WTC11 (cell line): ENCODE data around the gene UNC119. TPM values are rescaled to one million over a fixed set of nuclear protein-coding genes. Genes with fewer than 3 reads are reported as not detected.

Source experiments
- ATAC-seq: fragments of 200-7000 bp; cut with Tn5 transposase; 2 replicates; pipeline ENCODE4 v1.10.0; 2021; ENCODE audit warnings: mild to moderate bottlenecking, moderate library complexity
- CTCF ChIA-PET: fragments of 300-600 bp; sonication (Branson Sonifier 250); formaldehyde crosslinking; loops from one replicate; lab custom pipeline; 2021; ENCODE audit warnings: antibody characterized with exemption; lab: Charles Lee
- POLR2A ChIA-PET: fragments of 350-600 bp; sonication (Branson Sonifier 250); formaldehyde crosslinking; loops from one replicate; lab custom pipeline; 2021; ENCODE audit warnings: antibody characterized with exemption; lab: Charles Lee
- DNase-seq: peaks from one replicate; pipeline ENCODE4 v3.0.0; 2021; ENCODE audit warnings: low spot score
- H3K27ac Mint-ChIP-seq: 2 replicates; pipeline ENCODE4 v1.8.0; 2021; ENCODE audit warnings: mixed read lengths
- H3K27me3 Mint-ChIP-seq: 2 replicates; pipeline ENCODE4 v1.8.0; 2021; ENCODE audit warnings: low read depth, mild to moderate bottlenecking, moderate library complexity, mixed read lengths
- H3K36me3 Mint-ChIP-seq: 2 replicates; pipeline ENCODE4 v1.8.0; 2021; ENCODE audit warnings: mixed read lengths
- H3K4me1 Mint-ChIP-seq: 2 replicates; pipeline ENCODE4 v1.8.0; 2022; ENCODE audit warnings: mixed read lengths
- H3K4me3 Mint-ChIP-seq: 2 replicates; pipeline ENCODE4 v1.8.0; 2021; ENCODE audit warnings: mild to moderate bottlenecking, moderate library complexity, mixed read lengths
- H3K9me3 Mint-ChIP-seq: 2 replicates; pipeline ENCODE4 v1.8.0; 2021; ENCODE audit warnings: mixed read lengths
- ARID4B ChIP-seq: sonication (generic); formaldehyde crosslinking; IDR thresholded peaks from 2 replicates; pipeline ENCODE4 v1.8.0; 2023; ENCODE audit warnings: missing genetic modification reagents, mild to moderate bottlenecking, borderline replicate concordance
- FOXJ3 ChIP-seq: sonication (generic); formaldehyde crosslinking; IDR thresholded peaks from 2 replicates; pipeline ENCODE4 v1.9.0; 2021; ENCODE audit warnings: missing genetic modification reagents, mild to moderate bottlenecking, borderline replicate concordance
- IRF2 ChIP-seq: sonication (generic); formaldehyde crosslinking; IDR thresholded peaks from 2 replicates; pipeline ENCODE4 v1.8.0; 2022; ENCODE audit warnings: low read depth, missing genetic modification reagents, borderline replicate concordance
- MLX ChIP-seq: sonication (generic); formaldehyde crosslinking; IDR thresholded peaks from 2 replicates; pipeline ENCODE4 v1.8.1; 2023; ENCODE audit warnings: mild to moderate bottlenecking, missing genetic modification reagents, moderate library complexity
- MXD4 ChIP-seq: fragments of 250-450 bp; sonication (Bioruptor Pico); IDR thresholded peaks from 2 replicates; pipeline ENCODE4 v1.8.0; 2021; ENCODE audit warnings: mild to moderate bottlenecking, moderate library complexity, borderline replicate concordance
- NFYB ChIP-seq: sonication (generic); formaldehyde crosslinking; conservative IDR thresholded peaks from 2 replicates; pipeline ENCODE4 v1.8.0; 2022; ENCODE audit warnings: low read depth, missing genetic modification reagents
- PRRX2 ChIP-seq: fragments of 250-450 bp; sonication (Bioruptor Pico); IDR thresholded peaks from 2 replicates; pipeline ENCODE4 v1.8.0; 2021; ENCODE audit warnings: mild to moderate bottlenecking
- RELA ChIP-seq: sonication (generic); formaldehyde crosslinking; IDR thresholded peaks from 2 replicates; pipeline ENCODE4 v1.8.1; 2022; ENCODE audit warnings: missing genetic modification reagents, mild to moderate bottlenecking, borderline replicate concordance
- SMAD3 ChIP-seq: sonication (generic); formaldehyde crosslinking; IDR thresholded peaks from 2 replicates; pipeline ENCODE4 v1.8.0; 2022; ENCODE audit warnings: missing genetic modification reagents, mild to moderate bottlenecking, borderline replicate concordance
- SP1 ChIP-seq: sonication (generic); formaldehyde crosslinking; conservative IDR thresholded peaks from 2 replicates; pipeline ENCODE4 v1.8.1; 2022; ENCODE audit warnings: missing genetic modification reagents
- USF2 ChIP-seq: sonication (generic); formaldehyde crosslinking; IDR thresholded peaks from 2 replicates; pipeline ENCODE4 v1.8.1; 2023; ENCODE audit warnings: mild to moderate bottlenecking, missing genetic modification reagents, moderate library complexity
- total RNA-seq: library from RNA; stranded (reverse); gene quantifications from 3 replicates; pipeline ENCODE4 v1.2.3, GENCODE V29; 2021
- TF ChIP-seq, protein P1 (sequence below): fragments of 250-450 bp; sonication (Bioruptor Pico); conservative IDR thresholded peaks from 2 replicates; pipeline ENCODE4 v1.9.0; 2021; ENCODE audit warnings: mild to moderate bottlenecking
- TF ChIP-seq, protein P2 (sequence below): sonication (generic); formaldehyde crosslinking; IDR thresholded peaks from 2 replicates; pipeline ENCODE4 v1.8.0; 2022; ENCODE audit warnings: mild to moderate bottlenecking, missing genetic modification reagents
- TF ChIP-seq, protein P3 (sequence below): fragments of 250-450 bp; sonication (Bioruptor Pico); IDR thresholded peaks from 2 replicates; pipeline ENCODE4 v1.9.0; 2021; ENCODE audit warnings: mild to moderate bottlenecking
- TF ChIP-seq, protein P4 (sequence below): sonication (generic); formaldehyde crosslinking; IDR thresholded peaks from 2 replicates; pipeline ENCODE4 v1.8.0; 2022; ENCODE audit warnings: mild to moderate bottlenecking, missing genetic modification reagents
- TF ChIP-seq, protein P5 (sequence below): sonication (generic); formaldehyde crosslinking; IDR thresholded peaks from 2 replicates; pipeline ENCODE4 v1.8.1; 2023; ENCODE audit warnings: mild to moderate bottlenecking, missing genetic modification reagents

Gene UNC119
- total RNA-seq, 1 experiment from 2014 or later, result 59.6 TPM

DNA sequence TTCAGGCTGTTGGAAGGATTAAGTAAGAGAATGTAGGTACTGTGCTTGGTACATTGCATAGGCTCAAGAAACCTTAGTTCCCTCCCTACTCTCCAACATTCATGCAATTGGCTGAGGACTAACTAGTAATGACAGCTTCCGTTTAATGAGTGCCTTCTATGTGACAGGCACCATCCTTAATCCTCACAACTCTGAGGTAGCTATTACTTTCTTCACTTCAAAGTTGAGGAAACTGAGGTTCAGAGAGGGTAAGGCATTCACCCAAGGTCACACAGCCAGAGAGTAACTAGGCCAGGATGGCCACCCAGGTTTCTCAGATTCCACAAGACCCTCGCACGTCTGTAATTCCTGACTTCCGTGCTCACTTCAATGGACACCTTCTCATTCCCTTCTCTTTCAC lies 22.2 kb downstream of the UNC119 start (continued):
- TF ChIP-seq, protein P1, sequence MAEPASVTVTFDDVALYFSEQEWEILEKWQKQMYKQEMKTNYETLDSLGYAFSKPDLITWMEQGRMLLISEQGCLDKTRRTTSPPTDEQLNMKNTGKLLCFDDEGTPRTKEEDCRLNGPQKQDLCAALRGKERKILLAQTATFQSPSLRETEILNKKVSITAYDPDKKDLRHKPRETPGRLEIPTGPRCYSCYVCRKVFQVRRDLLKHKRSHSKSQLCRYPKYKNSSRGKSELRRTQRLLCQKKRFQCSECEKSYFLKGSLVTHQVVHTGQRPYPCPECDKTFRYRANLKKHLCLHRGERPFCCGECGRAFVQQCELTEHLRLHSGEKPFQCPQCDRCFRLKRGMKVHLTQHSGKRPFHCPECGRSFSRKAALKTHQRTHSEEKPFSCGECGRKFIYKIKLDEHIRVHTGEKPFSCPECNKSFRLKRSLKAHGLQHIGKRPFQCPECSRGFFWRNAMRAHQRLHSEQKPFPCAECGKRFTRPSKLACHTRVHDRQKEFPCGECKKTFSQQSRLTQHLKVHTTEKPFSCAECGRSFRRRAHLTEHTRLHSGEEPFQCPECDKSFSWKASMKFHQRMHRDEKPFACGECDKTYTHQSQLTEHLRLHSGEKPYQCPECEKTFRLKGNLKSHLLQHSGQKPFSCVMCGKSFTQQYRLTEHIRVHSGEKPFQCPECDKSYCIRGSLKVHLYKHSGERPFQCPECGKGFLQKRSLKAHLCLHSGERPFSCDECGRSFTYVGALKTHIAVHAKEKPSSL (CRISPR knock-in tag), result no peak
- TF ChIP-seq NFYB (CRISPR knock-in tag), result no peak
- no peak for TF ChIP-seq PRRX2 (CRISPR knock-in tag)

GRCh38 chr17:28529013-28529400 lies 23.4 kb downstream of the UNC119 start:
- POLR2A ChIA-PET, result no interaction called here
- no peaks in the 10 kb centered on the region for H3K36me3 Mint-ChIP-seq
- no peak for DNase-seq
- TF ChIP-seq SMAD3 (no peak), USF2 (CRISPR knock-in tag) (no peak), PRRX2 (CRISPR knock-in tag) (no peak), MLX (CRISPR knock-in tag) (no peak)
- TF ChIP-seq, protein P2, sequence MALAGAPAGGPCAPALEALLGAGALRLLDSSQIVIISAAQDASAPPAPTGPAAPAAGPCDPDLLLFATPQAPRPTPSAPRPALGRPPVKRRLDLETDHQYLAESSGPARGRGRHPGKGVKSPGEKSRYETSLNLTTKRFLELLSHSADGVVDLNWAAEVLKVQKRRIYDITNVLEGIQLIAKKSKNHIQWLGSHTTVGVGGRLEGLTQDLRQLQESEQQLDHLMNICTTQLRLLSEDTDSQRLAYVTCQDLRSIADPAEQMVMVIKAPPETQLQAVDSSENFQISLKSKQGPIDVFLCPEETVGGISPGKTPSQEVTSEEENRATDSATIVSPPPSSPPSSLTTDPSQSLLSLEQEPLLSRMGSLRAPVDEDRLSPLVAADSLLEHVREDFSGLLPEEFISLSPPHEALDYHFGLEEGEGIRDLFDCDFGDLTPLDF (CRISPR knock-in tag), result no peak
- TF ChIP-seq, all 79 proteins: peak for 0
- H3K27me3 Mint-ChIP-seq, result no peaks in the 10 kb centered on the region
- CTCF ChIA-PET, result interaction anchor here (0.7 kb wide), 2 partner anchors 12 to 21 kb away, joined by 3 to 4 read pairs; no protein-coding TSS in a partner anchor
- H3K9me3 Mint-ChIP-seq, result no peaks in the 10 kb centered on the region
- no peak overlapping the region for H3K4me3 Mint-ChIP-seq
- ATAC-seq, result no peak
- no peak overlapping the region for H3K27ac Mint-ChIP-seq
- H3K4me1 Mint-ChIP-seq, result no peaks in the 10 kb centered on the region

GRCh38 chr17:28528327-28529012 lies 24.0 kb downstream of the UNC119 start:
- ChIA-PET CTCF (interaction anchor here (0.7 kb wide), 2 partner anchors 13 to 21 kb away, joined by 3 to 4 read pairs; no protein-coding TSS in a partner anchor), POLR2A (no interaction called here)
- no peak overlapping the region for H3K4me3 Mint-ChIP-seq

GRCh38 chr17:28527859-28528258 lies 24.6 kb downstream of the UNC119 start:
- H3K4me3 Mint-ChIP-seq, result no peak overlapping the region
- ChIA-PET CTCF (no interaction called here), POLR2A (no interaction called here)
- H3K36me3 Mint-ChIP-seq, result no peaks in the 10 kb centered on the region
- no peaks in the 10 kb centered on the region for H3K4me1 Mint-ChIP-seq
- DNase-seq (no peak), ATAC-seq (no peak)
- no peaks in the 10 kb centered on the region for H3K27me3 Mint-ChIP-seq
- no peaks in the 10 kb centered on the region for H3K9me3 Mint-ChIP-seq
- no peak overlapping the region for H3K27ac Mint-ChIP-seq
- TF ChIP-seq ARID4B (CRISPR knock-in tag) (no peak), RELA (no peak), MXD4 (CRISPR knock-in tag) (no peak), SP1 (CRISPR knock-in tag) (no peak), FOXJ3 (CRISPR knock-in tag) (no peak), IRF2 (CRISPR knock-in tag) (no peak)
- TF ChIP-seq, protein P3, sequence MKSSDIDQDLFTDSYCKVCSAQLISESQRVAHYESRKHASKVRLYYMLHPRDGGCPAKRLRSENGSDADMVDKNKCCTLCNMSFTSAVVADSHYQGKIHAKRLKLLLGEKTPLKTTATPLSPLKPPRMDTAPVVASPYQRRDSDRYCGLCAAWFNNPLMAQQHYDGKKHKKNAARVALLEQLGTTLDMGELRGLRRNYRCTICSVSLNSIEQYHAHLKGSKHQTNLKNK, result no peak
- TF ChIP-seq, protein P4, sequence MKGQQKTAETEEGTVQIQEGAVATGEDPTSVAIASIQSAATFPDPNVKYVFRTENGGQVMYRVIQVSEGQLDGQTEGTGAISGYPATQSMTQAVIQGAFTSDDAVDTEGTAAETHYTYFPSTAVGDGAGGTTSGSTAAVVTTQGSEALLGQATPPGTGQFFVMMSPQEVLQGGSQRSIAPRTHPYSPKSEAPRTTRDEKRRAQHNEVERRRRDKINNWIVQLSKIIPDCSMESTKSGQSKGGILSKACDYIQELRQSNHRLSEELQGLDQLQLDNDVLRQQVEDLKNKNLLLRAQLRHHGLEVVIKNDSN (CRISPR knock-in tag), result no peak

More at GRCh38 chr17:28528327-28529012, 24.0 kb downstream of the UNC119 start:
- no peaks in the 10 kb centered on the region for H3K4me1 Mint-ChIP-seq
- H3K27me3 Mint-ChIP-seq, result no peaks in the 10 kb centered on the region
- H3K27ac Mint-ChIP-seq, result no peak overlapping the region
- no peaks in the 10 kb centered on the region for H3K9me3 Mint-ChIP-seq
- H3K36me3 Mint-ChIP-seq, result no peaks in the 10 kb centered on the region
- ATAC-seq, result no peak
- TF ChIP-seq, protein P5, sequence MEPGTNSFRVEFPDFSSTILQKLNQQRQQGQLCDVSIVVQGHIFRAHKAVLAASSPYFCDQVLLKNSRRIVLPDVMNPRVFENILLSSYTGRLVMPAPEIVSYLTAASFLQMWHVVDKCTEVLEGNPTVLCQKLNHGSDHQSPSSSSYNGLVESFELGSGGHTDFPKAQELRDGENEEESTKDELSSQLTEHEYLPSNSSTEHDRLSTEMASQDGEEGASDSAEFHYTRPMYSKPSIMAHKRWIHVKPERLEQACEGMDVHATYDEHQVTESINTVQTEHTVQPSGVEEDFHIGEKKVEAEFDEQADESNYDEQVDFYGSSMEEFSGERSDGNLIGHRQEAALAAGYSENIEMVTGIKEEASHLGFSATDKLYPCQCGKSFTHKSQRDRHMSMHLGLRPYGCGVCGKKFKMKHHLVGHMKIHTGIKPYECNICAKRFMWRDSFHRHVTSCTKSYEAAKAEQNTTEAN (CRISPR knock-in tag), result no peak
- DNase-seq, result no peak
